ENCODE results near the gene SFTPA1. TPM values are rescaled to one million over a fixed set of nuclear protein-coding genes. Genes with fewer than 3 reads are reported as not detected.

The SFTPA1 gene
- polyA plus RNA-seq (2013) = not detected in 2 replicates

DNA sequence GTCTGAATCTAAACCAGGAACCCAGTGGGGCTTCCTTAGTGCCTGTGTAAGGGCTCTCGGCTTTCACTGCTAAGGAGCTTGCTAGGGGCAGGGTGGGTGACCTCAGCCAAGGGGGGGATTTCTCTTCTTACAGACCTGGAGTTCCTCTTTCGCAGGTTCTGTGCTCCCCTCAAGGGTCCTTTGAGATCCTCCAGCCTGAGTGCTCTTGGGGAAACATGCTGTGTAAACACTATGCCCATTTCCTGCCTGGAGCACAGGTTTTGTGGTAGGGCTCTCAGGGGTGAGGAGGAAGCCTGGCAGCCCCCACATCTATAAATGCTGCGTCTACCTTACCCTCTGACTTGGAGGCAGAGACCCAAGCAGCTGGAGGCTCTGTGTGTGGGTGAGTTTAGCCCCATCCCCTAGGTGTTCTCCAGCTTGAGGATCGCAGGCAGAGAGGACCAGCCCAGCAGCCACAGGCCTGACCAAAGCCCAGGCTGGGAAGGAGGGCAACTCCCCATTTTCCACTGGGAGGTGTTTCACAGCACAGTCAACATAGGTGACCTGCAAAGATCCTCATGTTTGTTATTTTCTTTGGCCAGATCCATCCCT, at the start of gene SFTPA1:
SFTPA1 (plus strand) TSS at position 339 of the 591 bp plus-strand sequence. CDS start 887 bp downstream, outside the sequence.
- peaks cover 2% of the 10 kb centered on the region for H3K9me3 ChIP-seq (ENCODE audit: insufficient read depth, low read depth, low read length)
- H2BK5ac ChIP-seq (ENCODE audit: low read depth, low read length, poor library complexity) = no peak within 1 kb of the TSS
- H3K4me2 ChIP-seq (ENCODE audit: low read length) = no peak within 1 kb of the TSS
- no peak within 1 kb of the TSS for H3K4me3 ChIP-seq (ENCODE audit: low read depth, low read length)
- no peaks in the 10 kb centered on the region for H3K79me1 ChIP-seq (ENCODE audit: low read length)
- no peak within 1 kb of the TSS for H4K91ac ChIP-seq (ENCODE audit: low read depth, low read length)
- no peak within 1 kb of the TSS for H2AK5ac ChIP-seq (ENCODE audit: low read length)
- H3K27me3 ChIP-seq (ENCODE audit: insufficient read depth, low read length) = no peaks in the 10 kb centered on the region
- no CpG with 5 or more reads among the region's 4 CpGs for WGBS (ENCODE audit: extremely low coverage, insufficient coverage, insufficient read length)
- no peak within 1 kb of the TSS for H4K8ac ChIP-seq (ENCODE audit: low read depth, low read length)
- no peak within 1 kb of the TSS for H4K12ac ChIP-seq (ENCODE audit: low read depth, low read length)
- H3K79me2 ChIP-seq (ENCODE audit: control insufficient read depth, insufficient read depth, low read length, poor library complexity) = no peaks in the 10 kb centered on the region
- no peak within 1 kb of the TSS for H2AFZ ChIP-seq (ENCODE audit: insufficient read depth, low read length, poor library complexity)
- no peak within 1 kb of the TSS for H3K23ac ChIP-seq (ENCODE audit: low read length)
- no peak within 1 kb of the TSS for H3K9ac ChIP-seq (ENCODE audit: low read length)
- no peaks in the 10 kb centered on the region for H3K36me3 ChIP-seq (ENCODE audit: control insufficient read depth in 1 of 2, insufficient read depth in 2 of 2, low read length in 2 of 2)
- no peak within 1 kb of the TSS for H3K18ac ChIP-seq (ENCODE audit: low read length)
- no peak within 1 kb of the TSS for H3K27ac ChIP-seq (ENCODE audit: low read depth, low read length)
- no peak within 1 kb of the TSS for H3K4ac ChIP-seq (ENCODE audit: low read depth, low read length)
- no peak within 1 kb of the TSS for H2BK12ac ChIP-seq (ENCODE audit: low read length)
- no peak for DNase-seq
- H3K4me1 ChIP-seq (ENCODE audit: control insufficient read depth in 1 of 2, insufficient read depth in 2 of 2, low read length in 2 of 2) = no peaks in the 10 kb centered on the region
- H2BK120ac ChIP-seq (ENCODE audit: insufficient read depth, low read length, poor library complexity) = no peak within 1 kb of the TSS
- no peak within 1 kb of the TSS for H3K14ac ChIP-seq (ENCODE audit: low read length)

DNA sequence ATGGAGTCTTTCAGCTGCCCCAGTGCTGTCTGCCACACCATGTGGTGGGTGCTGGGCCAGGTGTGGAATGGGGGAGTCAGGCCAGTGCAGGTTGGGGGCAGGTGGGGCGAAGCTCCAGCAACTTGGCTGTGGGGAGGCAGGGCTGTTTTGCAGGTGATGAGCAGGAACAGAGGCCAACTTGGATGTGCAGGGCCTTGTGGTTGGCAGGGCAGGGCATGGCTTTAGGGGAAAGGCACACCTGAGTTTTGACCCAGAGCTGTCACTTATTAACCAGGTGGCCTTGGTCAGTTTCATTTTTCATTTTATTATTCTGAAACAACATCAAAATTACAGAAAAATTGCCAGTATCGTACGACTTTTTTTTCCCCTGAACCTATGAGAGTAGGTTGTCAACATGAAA, 49.5 kb upstream of the SFTPA1 start:
- H4K8ac ChIP-seq (ENCODE audit: low read depth, low read length) = no peak overlapping the region
- H3K79me2 ChIP-seq (ENCODE audit: control insufficient read depth, insufficient read depth, low read length, poor library complexity) = no peaks in the 10 kb centered on the region
- no peak overlapping the region for H3K14ac ChIP-seq (ENCODE audit: low read length)
- peaks cover 1% of the 10 kb centered on the region for H3K9me3 ChIP-seq (ENCODE audit: insufficient read depth, low read depth, low read length)
- no peak overlapping the region for H4K91ac ChIP-seq (ENCODE audit: low read depth, low read length)
- no peak overlapping the region for H2AFZ ChIP-seq (ENCODE audit: insufficient read depth, low read length, poor library complexity)
- H3K4me2 ChIP-seq (ENCODE audit: low read length) = no peak overlapping the region
- no peaks in the 10 kb centered on the region for H3K27me3 ChIP-seq (ENCODE audit: insufficient read depth, low read length)
- H4K12ac ChIP-seq (ENCODE audit: low read depth, low read length) = no peak overlapping the region
- no peak overlapping the region for H3K27ac ChIP-seq (ENCODE audit: low read depth, low read length)
- no peak overlapping the region for H3K23ac ChIP-seq (ENCODE audit: low read length)
- DNase-seq = no peak
- no peak overlapping the region for H3K18ac ChIP-seq (ENCODE audit: low read length)
- H3K9ac ChIP-seq (ENCODE audit: low read length) = no peak overlapping the region
- no peak overlapping the region for H3K4me3 ChIP-seq (ENCODE audit: low read depth, low read length)
- H3K4ac ChIP-seq (ENCODE audit: low read depth, low read length) = no peak overlapping the region
- H3K79me1 ChIP-seq (ENCODE audit: low read length) = no peaks in the 10 kb centered on the region
- no peak overlapping the region for H2AK5ac ChIP-seq (ENCODE audit: low read length)
- no peak overlapping the region for H2BK120ac ChIP-seq (ENCODE audit: insufficient read depth, low read length, poor library complexity)
- H2BK12ac ChIP-seq (ENCODE audit: low read length) = no peak overlapping the region
- no peaks in the 10 kb centered on the region for H3K4me1 ChIP-seq (ENCODE audit: control insufficient read depth in 1 of 2, insufficient read depth in 2 of 2, low read length in 2 of 2)
- no CpG with 5 or more reads among the region's 3 CpGs for WGBS (ENCODE audit: extremely low coverage, insufficient coverage, insufficient read length)
- no peak overlapping the region for H2BK5ac ChIP-seq (ENCODE audit: low read depth, low read length, poor library complexity)
- no peaks in the 10 kb centered on the region for H3K36me3 ChIP-seq (ENCODE audit: control insufficient read depth in 1 of 2, insufficient read depth in 2 of 2, low read length in 2 of 2)

DNA sequence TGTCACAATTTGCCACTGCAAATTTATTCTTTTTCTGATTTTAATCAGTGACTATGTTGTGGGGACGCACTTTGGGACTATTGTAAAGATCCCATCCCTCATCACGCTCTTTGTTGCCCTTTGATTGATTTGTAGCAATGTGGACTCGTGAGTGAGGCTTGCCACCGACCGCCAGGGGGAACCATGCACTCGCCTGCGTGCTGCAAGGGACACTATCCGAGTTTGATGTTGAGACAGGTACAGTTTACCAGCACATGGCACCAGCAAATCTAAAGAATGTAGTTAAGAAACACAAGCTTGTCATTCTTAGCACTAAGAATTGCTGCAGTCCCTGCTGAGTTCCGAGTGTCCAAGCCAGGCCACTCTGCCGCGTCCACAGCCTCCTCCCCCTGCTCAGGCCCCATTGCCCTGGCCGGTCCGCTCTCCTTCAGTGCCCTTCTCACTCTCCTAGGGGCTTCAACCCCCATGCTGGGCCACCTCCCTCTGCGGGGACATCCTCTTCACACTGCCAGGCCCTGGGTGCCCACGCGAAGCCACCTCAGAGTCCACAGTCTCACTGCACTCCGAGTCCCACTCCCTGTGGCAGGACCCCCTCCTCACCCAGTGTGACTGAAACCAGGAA, 48.5 kb upstream of the SFTPA1 start:
- Histone ChIP-seq H3K23ac (ENCODE audit: low read length) (no peak overlapping the region), H3K79me2 (ENCODE audit: control insufficient read depth, insufficient read depth, low read length, poor library complexity) (no peaks in the 10 kb centered on the region), H3K18ac (ENCODE audit: low read length) (no peak overlapping the region), H3K9me3 (ENCODE audit: insufficient read depth, low read depth, low read length) (peaks cover 1% of the 10 kb centered on the region), H3K14ac (ENCODE audit: low read length) (no peak overlapping the region), H3K4me3 (ENCODE audit: low read depth, low read length) (no peak overlapping the region), H3K4me2 (ENCODE audit: low read length) (no peak overlapping the region), H4K91ac (ENCODE audit: low read depth, low read length) (no peak overlapping the region), H3K9ac (ENCODE audit: low read length) (no peak overlapping the region), H2BK12ac (ENCODE audit: low read length) (no peak overlapping the region), H2AK5ac (ENCODE audit: low read length) (no peak overlapping the region), H2BK5ac (ENCODE audit: low read depth, low read length, poor library complexity) (no peak overlapping the region), H2AFZ (ENCODE audit: insufficient read depth, low read length, poor library complexity) (no peak overlapping the region), H3K4ac (ENCODE audit: low read depth, low read length) (no peak overlapping the region), H4K12ac (ENCODE audit: low read depth, low read length) (no peak overlapping the region), H2BK120ac (ENCODE audit: insufficient read depth, low read length, poor library complexity) (no peak overlapping the region), H3K27ac (ENCODE audit: low read depth, low read length) (no peak overlapping the region), H3K27me3 (ENCODE audit: insufficient read depth, low read length) (no peaks in the 10 kb centered on the region), H3K79me1 (ENCODE audit: low read length) (no peaks in the 10 kb centered on the region), H3K4me1 (ENCODE audit: control insufficient read depth in 1 of 2, insufficient read depth in 2 of 2, low read length in 2 of 2) (no peaks in the 10 kb centered on the region), H4K8ac (ENCODE audit: low read depth, low read length) (no peak overlapping the region), H3K36me3 (ENCODE audit: control insufficient read depth in 1 of 2, insufficient read depth in 2 of 2, low read length in 2 of 2) (no peaks in the 10 kb centered on the region)
- DNase-seq = peak; percentile 64 to 88
- no CpG with 5 or more reads among the region's 17 CpGs for WGBS (ENCODE audit: extremely low coverage, insufficient coverage, insufficient read length)

DNA sequence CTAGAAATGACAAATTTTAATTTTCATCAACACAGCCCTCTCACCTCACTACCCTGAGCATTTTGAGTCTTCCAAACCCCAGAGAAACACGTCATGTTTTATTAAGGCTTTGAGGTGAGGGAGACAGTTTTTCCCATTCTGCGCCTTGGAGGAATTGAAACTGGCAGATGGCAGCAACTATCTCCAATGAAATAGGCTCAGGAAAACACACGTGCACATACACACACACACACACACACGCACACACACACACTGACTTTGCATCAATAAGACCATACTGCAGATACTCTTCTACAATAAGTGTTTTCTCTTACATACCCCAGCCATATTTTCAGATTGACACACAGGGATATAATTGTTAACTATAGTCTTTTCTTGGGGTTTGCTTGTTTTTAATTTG, 47.3 kb upstream of the SFTPA1 start:
- Histone ChIP-seq H3K4me1 (ENCODE audit: control insufficient read depth in 1 of 2, insufficient read depth in 2 of 2, low read length in 2 of 2) (no peaks in the 10 kb centered on the region), H3K36me3 (ENCODE audit: control insufficient read depth in 1 of 2, insufficient read depth in 2 of 2, low read length in 2 of 2) (no peaks in the 10 kb centered on the region), H3K4me3 (ENCODE audit: low read depth, low read length) (no peak overlapping the region), H3K9ac (ENCODE audit: low read length) (no peak overlapping the region), H3K27me3 (ENCODE audit: insufficient read depth, low read length) (no peaks in the 10 kb centered on the region), H2BK5ac (ENCODE audit: low read depth, low read length, poor library complexity) (no peak overlapping the region), H4K8ac (ENCODE audit: low read depth, low read length) (no peak overlapping the region), H2BK12ac (ENCODE audit: low read length) (no peak overlapping the region), H3K27ac (ENCODE audit: low read depth, low read length) (no peak overlapping the region), H4K91ac (ENCODE audit: low read depth, low read length) (no peak overlapping the region), H3K18ac (ENCODE audit: low read length) (no peak overlapping the region), H2AFZ (ENCODE audit: insufficient read depth, low read length, poor library complexity) (no peak overlapping the region), H4K12ac (ENCODE audit: low read depth, low read length) (no peak overlapping the region), H2BK120ac (ENCODE audit: insufficient read depth, low read length, poor library complexity) (no peak overlapping the region), H3K14ac (ENCODE audit: low read length) (no peak overlapping the region), H3K79me2 (ENCODE audit: control insufficient read depth, insufficient read depth, low read length, poor library complexity) (no peaks in the 10 kb centered on the region), H3K23ac (ENCODE audit: low read length) (no peak overlapping the region), H3K79me1 (ENCODE audit: low read length) (no peaks in the 10 kb centered on the region), H2AK5ac (ENCODE audit: low read length) (no peak overlapping the region), H3K9me3 (ENCODE audit: insufficient read depth, low read depth, low read length) (peaks cover under 1% of the 10 kb centered on the region), H3K4ac (ENCODE audit: low read depth, low read length) (no peak overlapping the region), H3K4me2 (ENCODE audit: low read length) (no peak overlapping the region)
- no peak for DNase-seq
- no CpG with 5 or more reads among the region's 4 CpGs for WGBS (ENCODE audit: extremely low coverage, insufficient coverage, insufficient read length)

Data from trophoblast cell (in vitro differentiated cells and primary cell).